GM23338 (cell line): ENCODE results near the gene PABPC4L. TPM values are rescaled to one million over a fixed set of nuclear protein-coding genes. Genes with fewer than 3 reads are reported as not detected.

Source experiments
- ATAC-seq: fragments of 200-7000 bp; cut with Tn5 transposase; 3 replicates; pipeline ENCODE4 v1.9.1; 2020
- DNase-seq: peaks from one replicate; pipeline ENCODE4 v3.0.0-alpha.2; 2015; ENCODE audit warnings: low spot score
- H2AFZ ChIP-seq: fragments of 200-600 bp; sonication (generic); 2 replicates; pipeline ENCODE4 v1.8.0; 2016; ENCODE audit warnings: antibody characterized with exemption, mild to moderate bottlenecking, moderate library complexity
- H3F3A ChIP-seq: fragments of 200-600 bp; sonication (generic); replicated peaks from 2 replicates; pipeline ENCODE4 v1.8.0; 2017; ENCODE audit warnings: antibody characterized with exemption, mixed run types, low read depth
- H3K27ac ChIP-seq: fragments of 200-600 bp; sonication (generic); 2 replicates; pipeline ENCODE4 v1.6.1; 2016; ENCODE audit warnings: low read depth
- H3K27me3 ChIP-seq: fragments of 200-600 bp; sonication (generic); 2 replicates; pipeline ENCODE4 v1.8.0; 2016; ENCODE audit warnings: mild to moderate bottlenecking, mixed run types, moderate library complexity; ENCODE audit not compliant: insufficient read depth
- H3K36me3 ChIP-seq: fragments of 200-600 bp; sonication (generic); 2 replicates; pipeline ENCODE4 v1.8.0; 2016; ENCODE audit warnings: mild to moderate bottlenecking; ENCODE audit not compliant: insufficient read depth
- H3K4me1 ChIP-seq: fragments of 200-600 bp; sonication (generic); 2 replicates; pipeline ENCODE4 v1.8.0; 2016; ENCODE audit warnings: mild to moderate bottlenecking, moderate library complexity; ENCODE audit not compliant: insufficient read depth
- H3K4me2 ChIP-seq: fragments of 200-600 bp; sonication (generic); 2 replicates; pipeline ENCODE4 v1.7.1; 2017; ENCODE audit warnings: mixed run types
- H3K4me3 ChIP-seq: fragments of 200-600 bp; sonication (generic); 2 replicates; pipeline ENCODE4 v1.6.1; 2016; ENCODE audit warnings: mixed run types
- H3K79me2 ChIP-seq: fragments of 200-600 bp; sonication (generic); replicated peaks from 2 replicates; pipeline ENCODE4 v1.8.0; 2017; ENCODE audit warnings: mild to moderate bottlenecking; ENCODE audit not compliant: insufficient read depth
- H3K9me2 ChIP-seq: fragments of 200-600 bp; sonication (generic); 2 replicates; pipeline ENCODE4 v1.8.0; 2017; ENCODE audit not compliant: insufficient read depth
- H4K20me1 ChIP-seq: fragments of 200-600 bp; sonication (generic); replicated peaks from 2 replicates; pipeline ENCODE4 v1.8.0; 2017; ENCODE audit warnings: mild to moderate bottlenecking; ENCODE audit not compliant: insufficient read depth
- H3K27ac Mint-ChIP-seq: 2 replicates; pipeline ENCODE4 v1.8.0; 2020; ENCODE audit warnings: inconsistent platforms, mild to moderate bottlenecking, moderate library complexity, mixed read lengths
- H3K27me3 Mint-ChIP-seq: 3 replicates; pipeline ENCODE4 v1.8.0; 2022; ENCODE audit warnings: low read depth, mild to moderate bottlenecking, moderate library complexity, mixed read lengths, inconsistent platforms; ENCODE audit not compliant: insufficient read depth, poor library complexity
- H3K36me3 Mint-ChIP-seq: 3 replicates; pipeline ENCODE4 v1.8.0; 2021; ENCODE audit warnings: low read depth, mild to moderate bottlenecking, inconsistent platforms, moderate library complexity, mixed read lengths
- H3K4me1 Mint-ChIP-seq: 3 replicates; pipeline ENCODE4 v1.8.0; 2020; ENCODE audit warnings: mild to moderate bottlenecking, inconsistent platforms, mixed read lengths
- H3K4me3 Mint-ChIP-seq: 3 replicates; pipeline ENCODE4 v1.8.0; 2021; ENCODE audit warnings: moderate library complexity, mild to moderate bottlenecking, inconsistent platforms, mixed read lengths
- H3K9me3 Mint-ChIP-seq: 3 replicates; pipeline ENCODE4 v1.8.0; 2020; ENCODE audit warnings: moderate library complexity, mild to moderate bottlenecking, inconsistent platforms, mixed read lengths
- CREB1 ChIP-seq: fragments of 250-450 bp; sonication (Bioruptor Pico); IDR thresholded peaks from 2 replicates; pipeline ENCODE4 v1.5.0; 2020; ENCODE audit warnings: low read depth, mild to moderate bottlenecking, moderate library complexity
- EZH2 ChIP-seq: fragments of 200-600 bp; sonication (generic); IDR thresholded peaks from one replicate; pipeline ENCODE4 v1.8.0; 2017; ENCODE audit warnings: antibody characterized with exemption, mild to moderate bottlenecking, low read depth; ENCODE audit not compliant: unreplicated experiment
- EZH2phosphoT487 ChIP-seq: fragments of 200-600 bp; sonication (generic); IDR thresholded peaks from one replicate; pipeline ENCODE4 v1.8.1; 2018; ENCODE audit warnings: antibody characterized with exemption; ENCODE audit not compliant: unreplicated experiment
- JUNB ChIP-seq: IDR thresholded peaks from one replicate; pipeline ENCODE4 v1.6.1; 2016; ENCODE audit warnings: antibody characterized with exemption; ENCODE audit not compliant: unreplicated experiment
- NANOG ChIP-seq: IDR thresholded peaks from 2 replicates; pipeline ENCODE4 v1.6.1; 2016; ENCODE audit warnings: antibody characterized with exemption, borderline replicate concordance
- POLR2AphosphoS5 ChIP-seq: IDR thresholded peaks from 2 replicates; pipeline ENCODE4 v1.6.1; 2016; ENCODE audit warnings: antibody characterized with exemption, low read depth
- STAT1 ChIP-seq: IDR thresholded peaks from one replicate; pipeline ENCODE4 v1.6.1; 2016; ENCODE audit warnings: antibody characterized with exemption; ENCODE audit not compliant: unreplicated experiment
- ZNF114 ChIP-seq: fragments of 250-450 bp; sonication (Bioruptor Pico); IDR thresholded peaks from 2 replicates; pipeline ENCODE4 v1.5.0; 2020; ENCODE audit warnings: mild to moderate bottlenecking, moderate library complexity
- ZNF331 ChIP-seq: fragments of 250-450 bp; sonication (Bioruptor Pico); IDR thresholded peaks from 2 replicates; pipeline ENCODE4 v1.5.0; 2020; ENCODE audit warnings: low read depth, mild to moderate bottlenecking, moderate library complexity
- polyA plus RNA-seq: library from polyadenylated mRNA; unstranded; fragments of >200 nt; fragmentation: Nextera tagmentation; extraction: Ambion mirVana; gene quantifications from 2 replicates; pipeline ENCODE4 v1.2.1, GENCODE V29; 2016
- total RNA-seq: library from RNA; depleted of rRNA; stranded (reverse); fragments of >200 nt; shearing (Covaris generic); gene quantifications from 2 replicates; pipeline ENCODE4 v1.2.3, GENCODE V29; 2014
- TF ChIP-seq, protein P1 (sequence below), 2 experiments: fragments of 200-600 bp in 1 of 2; sonication (generic) in 1 of 2; conservative IDR thresholded peaks; 2 replicates each; pipeline versions ENCODE4 v1.5.1 to v1.6.1; 2016 to 2017; ENCODE audit warnings: antibody characterized with exemption in 2 of 2, low read depth in 2 of 2, mild to moderate bottlenecking in 2 of 2, moderate library complexity in 1 of 2
- TF ChIP-seq, protein P2 (sequence below): IDR thresholded peaks from one replicate; pipeline ENCODE4 v1.6.1; 2018; ENCODE audit warnings: antibody characterized with exemption; ENCODE audit not compliant: unreplicated experiment
- TF ChIP-seq, protein P3 (sequence below): fragments of 250-450 bp; sonication (Bioruptor Pico); IDR thresholded peaks from 2 replicates; pipeline ENCODE4 v1.5.0; 2020; ENCODE audit warnings: mild to moderate bottlenecking, moderate library complexity
- TF ChIP-seq, protein P4 (sequence below): IDR thresholded peaks from 2 replicates; pipeline ENCODE4 v1.6.1; 2016; ENCODE audit warnings: antibody characterized with exemption

PABPC4L gene
- total and polyA plus RNA-seq, 2 experiments from 2014 or later, result 1.8 to 4.6 TPM

DNA sequence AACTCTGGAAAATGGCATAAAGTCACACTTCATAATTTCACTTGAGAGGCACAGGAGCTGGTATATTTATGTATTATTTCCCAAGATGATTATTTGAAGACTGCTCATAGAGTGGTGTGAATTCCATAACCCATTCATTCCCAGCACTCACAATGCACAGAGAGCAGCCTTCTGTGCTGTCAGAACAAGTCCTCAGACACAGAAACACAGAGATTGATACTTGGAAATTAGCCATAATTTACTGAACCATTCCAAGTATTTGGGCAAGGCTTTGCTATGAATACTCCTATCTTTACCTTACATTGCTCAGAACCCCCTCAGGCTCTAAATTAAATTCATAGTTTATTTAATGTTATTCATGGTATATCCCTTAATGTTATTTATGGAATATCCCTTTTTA, 53.6 kb downstream of the PABPC4L start:
- no peak overlapping the region for H3K27ac Mint-ChIP-seq
- H3K27me3 Mint-ChIP-seq, result peaks cover 2% of the 10 kb centered on the region
- no peaks in the 10 kb centered on the region for H3K9me2 ChIP-seq
- no peak overlapping the region for H2AFZ ChIP-seq
- no peaks in the 10 kb centered on the region for H3K79me2 ChIP-seq
- peaks cover 14% of the 10 kb centered on the region for H3K4me1 Mint-ChIP-seq
- TF ChIP-seq, protein P1, sequence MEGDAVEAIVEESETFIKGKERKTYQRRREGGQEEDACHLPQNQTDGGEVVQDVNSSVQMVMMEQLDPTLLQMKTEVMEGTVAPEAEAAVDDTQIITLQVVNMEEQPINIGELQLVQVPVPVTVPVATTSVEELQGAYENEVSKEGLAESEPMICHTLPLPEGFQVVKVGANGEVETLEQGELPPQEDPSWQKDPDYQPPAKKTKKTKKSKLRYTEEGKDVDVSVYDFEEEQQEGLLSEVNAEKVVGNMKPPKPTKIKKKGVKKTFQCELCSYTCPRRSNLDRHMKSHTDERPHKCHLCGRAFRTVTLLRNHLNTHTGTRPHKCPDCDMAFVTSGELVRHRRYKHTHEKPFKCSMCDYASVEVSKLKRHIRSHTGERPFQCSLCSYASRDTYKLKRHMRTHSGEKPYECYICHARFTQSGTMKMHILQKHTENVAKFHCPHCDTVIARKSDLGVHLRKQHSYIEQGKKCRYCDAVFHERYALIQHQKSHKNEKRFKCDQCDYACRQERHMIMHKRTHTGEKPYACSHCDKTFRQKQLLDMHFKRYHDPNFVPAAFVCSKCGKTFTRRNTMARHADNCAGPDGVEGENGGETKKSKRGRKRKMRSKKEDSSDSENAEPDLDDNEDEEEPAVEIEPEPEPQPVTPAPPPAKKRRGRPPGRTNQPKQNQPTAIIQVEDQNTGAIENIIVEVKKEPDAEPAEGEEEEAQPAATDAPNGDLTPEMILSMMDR (conservative IDR thresholded peaks at IDR 0.05; ENCODE audit: low read depth in 2 of 2), result no peak
- TF ChIP-seq EZH2 (no peak), NANOG (no peak), CREB1 (CRISPR knock-in tag) (no peak), STAT1 (no peak), ZNF331 (CRISPR knock-in tag) (no peak), ZNF114 (no peak), POLR2AphosphoS5 (no peak), EZH2phosphoT487 (no peak), JUNB (no peak)
- TF ChIP-seq, protein P2, sequence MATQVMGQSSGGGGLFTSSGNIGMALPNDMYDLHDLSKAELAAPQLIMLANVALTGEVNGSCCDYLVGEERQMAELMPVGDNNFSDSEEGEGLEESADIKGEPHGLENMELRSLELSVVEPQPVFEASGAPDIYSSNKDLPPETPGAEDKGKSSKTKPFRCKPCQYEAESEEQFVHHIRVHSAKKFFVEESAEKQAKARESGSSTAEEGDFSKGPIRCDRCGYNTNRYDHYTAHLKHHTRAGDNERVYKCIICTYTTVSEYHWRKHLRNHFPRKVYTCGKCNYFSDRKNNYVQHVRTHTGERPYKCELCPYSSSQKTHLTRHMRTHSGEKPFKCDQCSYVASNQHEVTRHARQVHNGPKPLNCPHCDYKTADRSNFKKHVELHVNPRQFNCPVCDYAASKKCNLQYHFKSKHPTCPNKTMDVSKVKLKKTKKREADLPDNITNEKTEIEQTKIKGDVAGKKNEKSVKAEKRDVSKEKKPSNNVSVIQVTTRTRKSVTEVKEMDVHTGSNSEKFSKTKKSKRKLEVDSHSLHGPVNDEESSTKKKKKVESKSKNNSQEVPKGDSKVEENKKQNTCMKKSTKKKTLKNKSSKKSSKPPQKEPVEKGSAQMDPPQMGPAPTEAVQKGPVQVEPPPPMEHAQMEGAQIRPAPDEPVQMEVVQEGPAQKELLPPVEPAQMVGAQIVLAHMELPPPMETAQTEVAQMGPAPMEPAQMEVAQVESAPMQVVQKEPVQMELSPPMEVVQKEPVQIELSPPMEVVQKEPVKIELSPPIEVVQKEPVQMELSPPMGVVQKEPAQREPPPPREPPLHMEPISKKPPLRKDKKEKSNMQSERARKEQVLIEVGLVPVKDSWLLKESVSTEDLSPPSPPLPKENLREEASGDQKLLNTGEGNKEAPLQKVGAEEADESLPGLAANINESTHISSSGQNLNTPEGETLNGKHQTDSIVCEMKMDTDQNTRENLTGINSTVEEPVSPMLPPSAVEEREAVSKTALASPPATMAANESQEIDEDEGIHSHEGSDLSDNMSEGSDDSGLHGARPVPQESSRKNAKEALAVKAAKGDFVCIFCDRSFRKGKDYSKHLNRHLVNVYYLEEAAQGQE, result no peak
- TF ChIP-seq, protein P3, sequence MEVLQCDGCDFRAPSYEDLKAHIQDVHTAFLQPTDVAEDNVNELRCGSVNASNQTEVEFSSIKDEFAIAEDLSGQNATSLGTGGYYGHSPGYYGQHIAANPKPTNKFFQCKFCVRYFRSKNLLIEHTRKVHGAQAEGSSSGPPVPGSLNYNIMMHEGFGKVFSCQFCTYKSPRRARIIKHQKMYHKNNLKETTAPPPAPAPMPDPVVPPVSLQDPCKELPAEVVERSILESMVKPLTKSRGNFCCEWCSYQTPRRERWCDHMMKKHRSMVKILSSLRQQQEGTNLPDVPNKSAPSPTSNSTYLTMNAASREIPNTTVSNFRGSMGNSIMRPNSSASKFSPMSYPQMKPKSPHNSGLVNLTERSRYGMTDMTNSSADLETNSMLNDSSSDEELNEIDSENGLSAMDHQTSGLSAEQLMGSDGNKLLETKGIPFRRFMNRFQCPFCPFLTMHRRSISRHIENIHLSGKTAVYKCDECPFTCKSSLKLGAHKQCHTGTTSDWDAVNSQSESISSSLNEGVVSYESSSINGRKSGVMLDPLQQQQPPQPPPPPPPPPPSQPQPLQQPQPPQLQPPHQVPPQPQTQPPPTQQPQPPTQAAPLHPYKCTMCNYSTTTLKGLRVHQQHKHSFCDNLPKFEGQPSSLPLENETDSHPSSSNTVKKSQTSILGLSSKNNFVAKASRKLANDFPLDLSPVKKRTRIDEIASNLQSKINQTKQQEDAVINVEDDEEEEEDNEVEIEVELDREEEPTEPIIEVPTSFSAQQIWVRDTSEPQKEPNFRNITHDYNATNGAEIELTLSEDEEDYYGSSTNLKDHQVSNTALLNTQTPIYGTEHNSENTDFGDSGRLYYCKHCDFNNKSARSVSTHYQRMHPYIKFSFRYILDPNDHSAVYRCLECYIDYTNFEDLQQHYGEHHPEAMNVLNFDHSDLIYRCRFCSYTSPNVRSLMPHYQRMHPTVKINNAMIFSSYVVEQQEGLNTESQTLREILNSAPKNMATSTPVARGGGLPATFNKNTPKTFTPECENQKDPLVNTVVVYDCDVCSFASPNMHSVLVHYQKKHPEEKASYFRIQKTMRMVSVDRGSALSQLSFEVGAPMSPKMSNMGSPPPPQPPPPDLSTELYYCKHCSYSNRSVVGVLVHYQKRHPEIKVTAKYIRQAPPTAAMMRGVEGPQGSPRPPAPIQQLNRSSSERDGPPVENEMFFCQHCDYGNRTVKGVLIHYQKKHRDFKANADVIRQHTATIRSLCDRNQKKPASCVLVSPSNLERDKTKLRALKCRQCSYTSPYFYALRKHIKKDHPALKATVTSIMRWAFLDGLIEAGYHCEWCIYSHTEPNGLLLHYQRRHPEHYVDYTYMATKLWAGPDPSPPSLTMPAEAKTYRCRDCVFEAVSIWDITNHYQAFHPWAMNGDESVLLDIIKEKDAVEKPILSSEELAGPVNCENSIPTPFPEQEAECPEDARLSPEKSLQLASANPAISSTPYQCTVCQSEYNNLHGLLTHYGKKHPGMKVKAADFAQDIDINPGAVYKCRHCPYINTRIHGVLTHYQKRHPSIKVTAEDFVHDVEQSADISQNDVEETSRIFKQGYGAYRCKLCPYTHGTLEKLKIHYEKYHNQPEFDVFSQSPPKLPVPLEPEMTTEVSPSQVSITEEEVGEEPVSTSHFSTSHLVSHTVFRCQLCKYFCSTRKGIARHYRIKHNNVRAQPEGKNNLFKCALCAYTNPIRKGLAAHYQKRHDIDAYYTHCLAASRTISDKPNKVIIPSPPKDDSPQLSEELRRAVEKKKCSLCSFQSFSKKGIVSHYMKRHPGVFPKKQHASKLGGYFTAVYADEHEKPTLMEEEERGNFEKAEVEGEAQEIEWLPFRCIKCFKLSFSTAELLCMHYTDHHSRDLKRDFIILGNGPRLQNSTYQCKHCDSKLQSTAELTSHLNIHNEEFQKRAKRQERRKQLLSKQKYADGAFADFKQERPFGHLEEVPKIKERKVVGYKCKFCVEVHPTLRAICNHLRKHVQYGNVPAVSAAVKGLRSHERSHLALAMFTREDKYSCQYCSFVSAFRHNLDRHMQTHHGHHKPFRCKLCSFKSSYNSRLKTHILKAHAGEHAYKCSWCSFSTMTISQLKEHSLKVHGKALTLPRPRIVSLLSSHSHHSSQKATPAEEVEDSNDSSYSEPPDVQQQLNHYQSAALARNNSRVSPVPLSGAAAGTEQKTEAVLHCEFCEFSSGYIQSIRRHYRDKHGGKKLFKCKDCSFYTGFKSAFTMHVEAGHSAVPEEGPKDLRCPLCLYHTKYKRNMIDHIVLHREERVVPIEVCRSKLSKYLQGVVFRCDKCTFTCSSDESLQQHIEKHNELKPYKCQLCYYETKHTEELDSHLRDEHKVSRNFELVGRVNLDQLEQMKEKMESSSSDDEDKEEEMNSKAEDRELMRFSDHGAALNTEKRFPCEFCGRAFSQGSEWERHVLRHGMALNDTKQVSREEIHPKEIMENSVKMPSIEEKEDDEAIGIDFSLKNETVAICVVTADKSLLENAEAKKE, result no peak
- TF ChIP-seq, protein P4, sequence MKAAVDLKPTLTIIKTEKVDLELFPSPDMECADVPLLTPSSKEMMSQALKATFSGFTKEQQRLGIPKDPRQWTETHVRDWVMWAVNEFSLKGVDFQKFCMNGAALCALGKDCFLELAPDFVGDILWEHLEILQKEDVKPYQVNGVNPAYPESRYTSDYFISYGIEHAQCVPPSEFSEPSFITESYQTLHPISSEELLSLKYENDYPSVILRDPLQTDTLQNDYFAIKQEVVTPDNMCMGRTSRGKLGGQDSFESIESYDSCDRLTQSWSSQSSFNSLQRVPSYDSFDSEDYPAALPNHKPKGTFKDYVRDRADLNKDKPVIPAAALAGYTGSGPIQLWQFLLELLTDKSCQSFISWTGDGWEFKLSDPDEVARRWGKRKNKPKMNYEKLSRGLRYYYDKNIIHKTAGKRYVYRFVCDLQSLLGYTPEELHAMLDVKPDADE, result no peak
- no peaks in the 10 kb centered on the region for H3K36me3 ChIP-seq
- DNase-seq (no peak), ATAC-seq (no peak)
- H4K20me1 ChIP-seq, result no peaks in the 10 kb centered on the region
- no peak overlapping the region for H3K4me3 Mint-ChIP-seq
- H3K9me3 Mint-ChIP-seq, result peaks cover 7% of the 10 kb centered on the region; the same call in 2 of the 3 replicates
- peaks cover 6% of the 10 kb centered on the region; the same call in 2 of the 3 replicates for H3K36me3 Mint-ChIP-seq
- H3F3A ChIP-seq, result no peaks in the 10 kb centered on the region
- H3K27ac ChIP-seq, result no peak overlapping the region
- no peak overlapping the region for H3K4me3 ChIP-seq
- peaks cover 10% of the 10 kb centered on the region; the same call in 1 of the 2 replicates for H3K4me1 ChIP-seq
- no peaks in the 10 kb centered on the region for H3K27me3 ChIP-seq
- H3K4me2 ChIP-seq, result no peak overlapping the region
